Stomach (tissue), 19 donors: ENCODE results near the gene KCNQ1. TPM values are rescaled to one million over a fixed set of nuclear protein-coding genes. Genes with fewer than 3 reads are reported as not detected.

Experiments
- DNase-seq, 2 donors: peaks; one replicate each; pipeline versions ENCODE4 v3.0.0 to v3.0.0-alpha.2; 2013 to 2019
- H3K27ac ChIP-seq, 5 donors: fragments of 200-600 bp in 4 of 5; sonication (generic) in 4 of 5; one replicate each; pipeline ENCODE4 v1.5.1; 2013 to 2019; ENCODE audit warnings: mild to moderate bottlenecking in 1 of 5, moderate library complexity in 1 of 5
- H3K27me3 ChIP-seq, 3 donors: fragments of 200-600 bp; sonication (generic); one replicate each; pipeline ENCODE4 v1.5.1; 2017 to 2019; ENCODE audit warnings: mixed run types in 1 of 3
- H3K36me3 ChIP-seq, 4 donors: fragments of 200-600 bp; sonication (generic); 1 replicate in 3 of 4; 2 replicates in 1 of 4; pipeline ENCODE4 v1.5.1; 2016 to 2019
- H3K4me1 ChIP-seq, 4 donors: fragments of 200-600 bp; sonication (generic); one replicate each; pipeline ENCODE4 v1.5.1; 2016 to 2019
- H3K4me3 ChIP-seq, 4 donors: fragments of 200-600 bp; sonication (generic) in 3 of 4; one replicate each; pipeline ENCODE4 v1.5.1; 2016 to 2019; ENCODE audit warnings: mild to moderate bottlenecking in 1 of 4
- H3K9me3 ChIP-seq, 4 donors: fragments of 200-600 bp; sonication (generic); one replicate each; pipeline ENCODE4 v1.5.1; 2016 to 2019
- CTCF ChIP-seq, 7 experiments: fragments of 450-650 bp in 4 of 7; fragments of 200-600 bp in 3 of 7; sonication (generic) in 3 of 7; IDR thresholded peaks; one replicate each; pipeline ENCODE4 v1.5.1; 2016 to 2019; ENCODE audit warnings: antibody characterized with exemption in 7 of 7, control low read depth in 2 of 7, mild to moderate bottlenecking in 1 of 7
- EP300 ChIP-seq: sonication (generic); formaldehyde crosslinking; IDR thresholded peaks from one replicate; pipeline ENCODE4 v1.6.1; 2017; ENCODE audit warnings: antibody characterized with exemption
- POLR2A ChIP-seq, 4 donors: fragments of 450-650 bp; IDR thresholded peaks; one replicate each; pipeline ENCODE4 v1.6.1; 2016; ENCODE audit warnings: antibody characterized with exemption in 4 of 4, control low read depth in 2 of 4, mild to moderate bottlenecking in 1 of 4, moderate library complexity in 1 of 4
- POLR2AphosphoS5 ChIP-seq, 3 donors: sonication (generic); formaldehyde crosslinking; IDR thresholded peaks; one replicate each; pipeline ENCODE4 v1.6.1; 2016; ENCODE audit warnings: antibody characterized with exemption in 3 of 3
- WGBS, 5 donors: extraction: QIAGEN DNeasy Blood & Tissue Kit in 3 of 5; methylation state at CpG; one replicate each; pipeline versions ENCODE4 v1.1.5 to v1.1.7; 2013 to 2018; 5-methylcytosine and 5-hydroxymethylcytosine counted together
- intact Hi-C: fragments of 100-400 bp; cut with DNase I; formaldehyde crosslinking; loops from one replicate; pipeline ENCODE4 v1.15.1; 2023; ENCODE audit warnings: low total_unique reads
- long read RNA-seq, 10 donors: transcript quantifications; one replicate each; lab custom pipeline, GENCODE V29; 2026
- polyA plus RNA-seq, 3 donors: library from polyadenylated mRNA; stranded (reverse); fragments of 200-250 nt; gene quantifications; one replicate each; pipeline ENCODE4 v1.2.3, GENCODE V29; 2013
- total RNA-seq, 5 donors: library from RNA; depleted of rRNA; stranded (reverse); fragments of >200 nt; gene quantifications; one replicate each; pipeline versions ENCODE4 v1.1.0 to v1.2.3, GENCODE V29; 2014 to 2016
- donor health status: healthy with polysubstance abuse.
- donor health status: Bipolar disorder and iron deficiency.
- donor health status: healthy.

The KCNQ1 gene, protein sequence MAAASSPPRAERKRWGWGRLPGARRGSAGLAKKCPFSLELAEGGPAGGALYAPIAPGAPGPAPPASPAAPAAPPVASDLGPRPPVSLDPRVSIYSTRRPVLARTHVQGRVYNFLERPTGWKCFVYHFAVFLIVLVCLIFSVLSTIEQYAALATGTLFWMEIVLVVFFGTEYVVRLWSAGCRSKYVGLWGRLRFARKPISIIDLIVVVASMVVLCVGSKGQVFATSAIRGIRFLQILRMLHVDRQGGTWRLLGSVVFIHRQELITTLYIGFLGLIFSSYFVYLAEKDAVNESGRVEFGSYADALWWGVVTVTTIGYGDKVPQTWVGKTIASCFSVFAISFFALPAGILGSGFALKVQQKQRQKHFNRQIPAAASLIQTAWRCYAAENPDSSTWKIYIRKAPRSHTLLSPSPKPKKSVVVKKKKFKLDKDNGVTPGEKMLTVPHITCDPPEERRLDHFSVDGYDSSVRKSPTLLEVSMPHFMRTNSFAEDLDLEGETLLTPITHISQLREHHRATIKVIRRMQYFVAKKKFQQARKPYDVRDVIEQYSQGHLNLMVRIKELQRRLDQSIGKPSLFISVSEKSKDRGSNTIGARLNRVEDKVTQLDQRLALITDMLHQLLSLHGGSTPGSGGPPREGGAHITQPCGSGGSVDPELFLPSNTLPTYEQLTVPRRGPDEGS
- total RNA-seq (100 to 1,000 TPM in 1 of 5 donors, 10 to 100 TPM in 4; 12.1 to 155 (median 75.9) TPM), polyA plus RNA-seq (10 to 100 TPM; 29.3 to 55.8 (median 42.2) TPM)
- long read RNA-seq, donor 1, partial matches to known transcripts = 0 of 1 reads
- long read RNA-seq, donor 1, other reads (novel, unspliced or antisense) = 0 of 1 reads
- long read RNA-seq, donor 2 = 0 reads
- long read RNA-seq, donor 3, transcript KCNQ1-201 (16 exons, 3,246 nt) = major isoform, 8 of 10 reads
- long read RNA-seq, donor 3, partial matches to known transcripts = 0 of 10 reads
- long read RNA-seq, donor 3, other reads (novel, unspliced or antisense) = 0 of 10 reads
- long read RNA-seq, donor 4 = 0 reads
- long read RNA-seq, donor 5, transcript KCNQ1-201 (16 exons, 3,246 nt) = major isoform, 9 of 9 reads
- long read RNA-seq, donor 5, partial matches to known transcripts = 0 of 9 reads
- long read RNA-seq, donor 5, other reads (novel, unspliced or antisense) = 0 of 9 reads
- long read RNA-seq, donor 6, transcript KCNQ1-201 (16 exons, 3,246 nt) = major isoform, 19 of 438 reads
- long read RNA-seq, donor 6, partial matches to known transcripts = 238 of 438 reads
- long read RNA-seq, donor 6, other reads (novel, unspliced or antisense) = 179 of 438 reads
- long read RNA-seq, donor 7, partial matches to known transcripts = 0 of 1 reads
- long read RNA-seq, donor 7, other reads (novel, unspliced or antisense) = 0 of 1 reads
- long read RNA-seq, donor 8, partial matches to known transcripts = 0 of 4 reads
- long read RNA-seq, donor 8, other reads (novel, unspliced or antisense) = 0 of 4 reads
- long read RNA-seq, donor 9, partial matches to known transcripts = 0 of 3 reads
- long read RNA-seq, donor 9, other reads (novel, unspliced or antisense) = 0 of 3 reads
- long read RNA-seq, donor 10 = 0 reads

GRCh38 chr11:2444821-2445745 is at the start of gene KCNQ1:
Gene KCNQ1, plus strand, starts transcription at chr11:2445008. Its CDS starts 91 bp downstream, at chr11:2445099.
- intact Hi-C loops = no loop called here
- peak within 1 kb of the TSS; percentile 74 to 88 (median 82) for H3K27ac ChIP-seq
- TF ChIP-seq EP300 = no peak
- TF ChIP-seq CTCF (IDR thresholded peaks at IDR 0.05) = peak in 1 of 7 experiments; percentile 37
- peak in 2 of 3 donors; percentile 55 to 72 for TF ChIP-seq POLR2AphosphoS5 (IDR thresholded peaks at IDR 0.05)
- TF ChIP-seq POLR2A (IDR thresholded peaks at IDR 0.05) = no peak
- peak; percentile 87 to 88 for DNase-seq
- peaks cover 19 to 51% (median 41%) of the 10 kb centered on the region in 4 donors for H3K4me1 ChIP-seq
- 1 to 9% (median 2%) methylated on average over 18 to 107 of the region's 116 CpGs for WGBS, 5 donors
- H3K4me3 ChIP-seq = peak within 1 kb of the TSS; percentile 43 to 63 (median 56)
- H3K36me3 ChIP-seq = no peaks in the 10 kb centered on the region
- peaks cover 0 to 6% (median 0%) of the 10 kb centered on the region in 4 donors for H3K9me3 ChIP-seq
- peaks cover 5 to 87% (median 9%) of the 10 kb centered on the region in 3 donors for H3K27me3 ChIP-seq

- H3K4me1 ChIP-seq = peaks cover 19 to 64% (median 43%) of the 10 kb centered on the region in 4 donors
- no peaks in the 10 kb centered on the region for H3K9me3 ChIP-seq
- TF ChIP-seq POLR2A (IDR thresholded peaks at IDR 0.05) = no peak
- intact Hi-C loops = no loop called here
- no peaks in the 10 kb centered on the region for H3K27me3 ChIP-seq
- DNase-seq = no peak
- H3K4me3 ChIP-seq = no peak overlapping the region
- WGBS, 5 donors = 78 to 86% (median 84%) methylated on average over 14 to 26 of the region's 26 CpGs
- H3K27ac ChIP-seq = peak overlapping the region in 2 of 5 donors; percentile 80 to 99
- H3K36me3 ChIP-seq = peaks cover 58 to 87% (median 84%) of the 10 kb centered on the region in 4 donors
Observed at GRCh38 chr11:2395211-2395730, 49.5 kb upstream of the KCNQ1 start.

- H3K27ac ChIP-seq = no peak overlapping the region
- H3K27me3 ChIP-seq = no peaks in the 10 kb centered on the region
- 81 to 92% (median 86%) methylated on average over 11 to 17 of the region's 17 CpGs for WGBS, 5 donors
- H3K36me3 ChIP-seq = peaks cover 58 to 81% (median 79%) of the 10 kb centered on the region in 4 donors
- no peak for DNase-seq
- no peaks in the 10 kb centered on the region for H3K9me3 ChIP-seq
- TF ChIP-seq EP300 (no peak), POLR2AphosphoS5 (IDR thresholded peaks at IDR 0.05) (no peak), CTCF (IDR thresholded peaks at IDR 0.05) (no peak), POLR2A (IDR thresholded peaks at IDR 0.05) (no peak)
- peaks cover 15 to 58% (median 37%) of the 10 kb centered on the region in 4 donors for H3K4me1 ChIP-seq
- no peak overlapping the region for H3K4me3 ChIP-seq
- intact Hi-C loops = no loop called here
Observed at GRCh38 chr11:2395856-2396255, 49.0 kb upstream of the KCNQ1 start.
